ENCODE measurements around the gene SLC18A3.

- no peak for TF ChIP-seq CTCF (conservative IDR thresholded peaks at IDR 0.05 in 1 of 2, IDR thresholded peaks at IDR 0.05 in 1 of 2; ENCODE audit: extremely low read depth in 1 of 2, insufficient read depth in 1 of 2, low read depth in 1 of 2, low read length in 2 of 2)
- TF ChIP-seq EZH2 (IDR thresholded peaks at IDR 0.05; ENCODE audit: borderline replicate concordance, low read length) = no peak
Measured at GRCh38 chr10:49618821-49619220, 8.7 kb downstream of the SLC18A3 start.

Data from mammary epithelial cell (primary cell).